Measurements from ENCODE around the gene TNC. TPM values are rescaled to one million over a fixed set of nuclear protein-coding genes. Genes with fewer than 3 reads are reported as not detected.

TNC gene
- total and polyA plus RNA-seq, 2 donors from 2014 or later: 9.4 to 254 TPM

- H3K27me3 ChIP-seq (ENCODE audit: control insufficient read depth, insufficient read depth, low read length): no peaks in the 10 kb centered on the region
- FAIRE-seq (no peak), DNase-seq (no peak)
- no peaks in the 10 kb centered on the region for H3K4me1 ChIP-seq (ENCODE audit: control insufficient read depth in 2 of 3, insufficient read depth in 2 of 3, low read depth in 1 of 3, low read length in 3 of 3)
- no peak for TF ChIP-seq CTCF (IDR thresholded peaks at IDR 0.05; ENCODE audit: borderline replicate concordance, extremely low read depth, insufficient read depth)
- no peak overlapping the region for H3K4me3 ChIP-seq (ENCODE audit: low read length in 3 of 3)
- no peaks in the 10 kb centered on the region for H3K9me3 ChIP-seq (ENCODE audit: control insufficient read depth in 2 of 3, insufficient read depth in 1 of 3, low read length in 3 of 3)
- no peak overlapping the region for H3K27ac ChIP-seq (ENCODE audit: low read depth in 2 of 2, low read length in 2 of 2)
- H3K36me3 ChIP-seq (ENCODE audit: control insufficient read depth in 2 of 3, insufficient read depth in 3 of 3, low read length in 3 of 3): no peaks in the 10 kb centered on the region
- no peak overlapping the region for H3K9ac ChIP-seq (ENCODE audit: low read length in 3 of 3)
- intact Hi-C loops (cut with DNase I): no loop called here
Measured at GRCh38 chr9:115142090-115142489, 24.1 kb upstream of the TNC start.

- no peak for TF ChIP-seq CTCF (IDR thresholded peaks at IDR 0.05; ENCODE audit: borderline replicate concordance, extremely low read depth, insufficient read depth)
- Histone ChIP-seq H3K27me3 (ENCODE audit: control insufficient read depth, insufficient read depth, low read length) (no peaks in the 10 kb centered on the region), H3K4me3 (ENCODE audit: low read length in 3 of 3) (no peak overlapping the region), H3K9ac (ENCODE audit: low read length in 3 of 3) (no peak overlapping the region), H3K27ac (ENCODE audit: low read depth in 2 of 2, low read length in 2 of 2) (no peak overlapping the region), H3K9me3 (ENCODE audit: control insufficient read depth in 2 of 3, insufficient read depth in 1 of 3, low read length in 3 of 3) (no peaks in the 10 kb centered on the region), H3K4me1 (ENCODE audit: control insufficient read depth in 2 of 3, insufficient read depth in 2 of 3, low read depth in 1 of 3, low read length in 3 of 3) (no peaks in the 10 kb centered on the region), H3K36me3 (ENCODE audit: control insufficient read depth in 2 of 3, insufficient read depth in 3 of 3, low read length in 3 of 3) (no peaks in the 10 kb centered on the region)
- no peak for FAIRE-seq
- no peak for DNase-seq
- intact Hi-C loops (cut with DNase I): no loop called here
Measured at GRCh38 chr9:115141612-115142011, 23.7 kb upstream of the TNC start.

GRCh38 chr9:115138151-115138550 is 20.2 kb upstream of the TNC start:
- no peaks in the 10 kb centered on the region for H3K4me1 ChIP-seq (ENCODE audit: control insufficient read depth in 2 of 3, insufficient read depth in 2 of 3, low read depth in 1 of 3, low read length in 3 of 3)
- DNase-seq: no peak
- H3K36me3 ChIP-seq (ENCODE audit: control insufficient read depth in 2 of 3, insufficient read depth in 3 of 3, low read length in 3 of 3): no peaks in the 10 kb centered on the region
- H3K27me3 ChIP-seq (ENCODE audit: control insufficient read depth, insufficient read depth, low read length): no peaks in the 10 kb centered on the region
- H3K9ac ChIP-seq (ENCODE audit: low read length in 3 of 3): no peak overlapping the region
- no peak for TF ChIP-seq CTCF (IDR thresholded peaks at IDR 0.05; ENCODE audit: borderline replicate concordance, extremely low read depth, insufficient read depth)
- intact Hi-C loops (cut with DNase I): no loop called here
- FAIRE-seq: no peak
- H3K9me3 ChIP-seq (ENCODE audit: control insufficient read depth in 2 of 3, insufficient read depth in 1 of 3, low read length in 3 of 3): no peaks in the 10 kb centered on the region
- H3K4me3 ChIP-seq (ENCODE audit: low read length in 3 of 3): no peak overlapping the region
- no peak overlapping the region for H3K27ac ChIP-seq (ENCODE audit: low read depth in 2 of 2, low read length in 2 of 2)

- DNase-seq: peak in 1 of 5 donors; percentile 30
- intact Hi-C loops (cut with DNase I): no loop called here
Measured at GRCh38 chr9:115137526-115137925, 19.6 kb upstream of the TNC start.

More at GRCh38 chr9:115137526-115137925, 19.6 kb upstream of the TNC start:
- no peak for FAIRE-seq
- Histone ChIP-seq H3K4me3 (ENCODE audit: low read length in 3 of 3) (no peak overlapping the region), H3K36me3 (ENCODE audit: control insufficient read depth in 2 of 3, insufficient read depth in 3 of 3, low read length in 3 of 3) (no peaks in the 10 kb centered on the region), H3K4me1 (ENCODE audit: control insufficient read depth in 2 of 3, insufficient read depth in 2 of 3, low read depth in 1 of 3, low read length in 3 of 3) (no peaks in the 10 kb centered on the region), H3K27ac (ENCODE audit: low read depth in 2 of 2, low read length in 2 of 2) (no peak overlapping the region), H3K27me3 (ENCODE audit: control insufficient read depth, insufficient read depth, low read length) (no peaks in the 10 kb centered on the region), H3K9ac (ENCODE audit: low read length in 3 of 3) (no peak overlapping the region), H3K9me3 (ENCODE audit: control insufficient read depth in 2 of 3, insufficient read depth in 1 of 3, low read length in 3 of 3) (no peaks in the 10 kb centered on the region)
- TF ChIP-seq CTCF (IDR thresholded peaks at IDR 0.05; ENCODE audit: borderline replicate concordance, extremely low read depth, insufficient read depth): no peak
